HG03342 (cell line): ENCODE measurements around the gene CCR5AS.

ENCODE experiments used
- ATAC-seq: cut with Tn5 transposase; IDR thresholded peaks from one replicate; pipeline ENCODE4 v1.9.1; 2021; ENCODE audit warnings: mild to moderate bottlenecking, moderate library complexity; ENCODE audit not compliant: unreplicated experiment

CCR5AS gene

GRCh38 chr3:46321461-46322104 is 85.3 kb downstream of the CCR5AS start:
- peak; percentile 55 for ATAC-seq

DNA sequence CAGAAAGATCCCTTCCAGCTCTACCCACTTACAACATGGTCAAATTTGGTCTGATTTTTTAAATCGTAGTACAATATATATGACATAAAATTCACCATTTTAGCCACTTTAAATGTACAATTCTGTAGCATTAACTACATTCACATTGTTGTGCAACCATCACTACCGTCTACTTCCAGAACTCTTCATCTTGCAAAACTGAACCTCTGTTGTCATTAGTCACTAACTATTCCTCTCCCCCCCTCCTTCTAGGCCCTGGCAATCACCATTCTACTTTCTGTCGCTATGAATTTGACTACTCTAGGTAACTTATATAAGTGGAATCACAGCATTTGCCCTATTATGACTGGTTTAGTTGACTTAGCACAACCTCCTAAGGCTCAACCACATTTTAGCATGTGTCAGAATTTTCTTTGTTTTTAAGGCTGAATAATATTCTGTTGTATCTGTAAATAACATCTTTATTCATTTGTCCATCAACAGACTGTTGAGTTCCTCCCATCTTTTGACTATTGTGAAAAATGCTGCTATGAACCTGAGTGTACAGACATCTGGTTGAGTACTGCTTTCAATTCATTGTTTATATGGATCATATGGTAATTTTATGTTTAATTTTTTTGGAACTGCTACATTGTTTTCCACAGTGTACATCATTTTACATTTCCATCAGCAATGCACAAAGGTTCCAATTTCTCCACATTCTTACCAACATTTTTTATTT is 88.5 kb downstream of the CCR5AS start:
- no peak for ATAC-seq

DNA sequence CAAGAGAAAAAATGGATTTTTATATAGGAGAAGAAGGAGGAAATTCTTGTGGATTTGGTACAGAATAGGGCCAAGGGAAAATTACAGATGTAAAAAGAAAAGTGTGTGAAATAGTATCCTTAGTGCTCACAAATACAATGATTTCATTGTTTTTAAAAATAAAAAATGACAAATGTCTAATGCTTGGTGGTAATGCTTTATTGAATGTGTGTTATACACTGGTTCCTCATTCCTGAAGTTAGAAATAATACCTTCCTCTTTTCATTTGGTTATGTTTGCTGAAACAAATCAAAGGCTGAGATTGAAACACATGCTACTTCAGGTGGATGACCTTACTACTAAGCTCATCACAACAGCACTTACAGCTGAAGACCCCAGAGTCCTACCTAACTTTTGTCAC is 90.7 kb downstream of the CCR5AS start:
- no peak for ATAC-seq

- ATAC-seq, result peak; percentile 66
Observed at GRCh38 chr3:46314517-46314916, 92.3 kb downstream of the CCR5AS start.
